H1 (cell line): ENCODE data around the gene PCDH9. TPM values are rescaled to one million over a fixed set of nuclear protein-coding genes. Genes with fewer than 3 reads are reported as not detected.

Experiments used
- CTCF ChIA-PET: fragments of 300-600 bp; sonication (Branson Sonifier 250); formaldehyde crosslinking; loops from one replicate; lab custom pipeline; 2021; ENCODE audit not compliant: partially characterized antibody; lab: Charles Lee
- POLR2A ChIA-PET: fragments of 300-600 bp; sonication (Branson Sonifier 250); formaldehyde crosslinking; loops from one replicate; lab custom pipeline; 2021; ENCODE audit warnings: inconsistent platforms; ENCODE audit not compliant: partially characterized antibody; lab: Charles Lee
- DNase-seq, 2 experiments: peaks; one replicate each; pipeline versions ENCODE4 v3.0.0 to v3.0.0-alpha.2; 2010 to 2022; ENCODE audit warnings: low spot score in 2 of 2, low read depth in 1 of 2, mixed read lengths in 1 of 2
- FAIRE-seq: peaks from 2 replicates; lab custom pipeline; 2011; peaks lifted over from hg19 to GRCh38; lab: Jason Lieb, UNC
- H2AFZ ChIP-seq: 2 replicates; pipeline ENCODE4 v1.8.1; 2012; ENCODE audit warnings: low read length, inconsistent platforms
- H2AK5ac ChIP-seq: 2 replicates; pipeline ENCODE4 v1.6.1; 2013; ENCODE audit warnings: low read depth, low read length
- H2BK120ac ChIP-seq: replicated peaks from 2 replicates; pipeline ENCODE3; 2013; ENCODE audit warnings: low read depth, low read length, inconsistent platforms
- H2BK12ac ChIP-seq: 2 replicates; pipeline ENCODE4 v1.6.1; 2013; ENCODE audit warnings: low read depth, low read length
- H2BK15ac ChIP-seq: 2 replicates; pipeline ENCODE4 v1.6.1; 2013; ENCODE audit warnings: low read length
- H2BK20ac ChIP-seq: 2 replicates; pipeline ENCODE4 v1.6.1; 2013; ENCODE audit warnings: low read length
- H2BK5ac ChIP-seq: 2 replicates; pipeline ENCODE4 v1.6.1; 2013; ENCODE audit warnings: low read depth, low read length
- H3K14ac ChIP-seq: 2 replicates; pipeline ENCODE4 v1.6.1; 2013; ENCODE audit warnings: inconsistent platforms; ENCODE audit not compliant: insufficient read length
- H3K18ac ChIP-seq: 2 replicates; pipeline ENCODE4 v1.6.1; 2013; ENCODE audit warnings: low read length; ENCODE audit errors: extremely low read depth
- H3K23ac ChIP-seq: 2 replicates; pipeline ENCODE4 v1.6.1; 2013; ENCODE audit warnings: inconsistent platforms; ENCODE audit not compliant: insufficient read length
- H3K23me2 ChIP-seq: 2 replicates; pipeline ENCODE4 v1.6.1; 2013; ENCODE audit warnings: low read depth, low read length
- H3K27ac ChIP-seq: 2 replicates; pipeline ENCODE4 v1.6.1; 2011; ENCODE audit warnings: low read depth, low read length, inconsistent platforms
- H3K27me3 ChIP-seq, 4 experiments: replicated peaks in 1 of 4; 1 replicate in 1 of 4; 2 replicates in 3 of 4; pipeline versions ENCODE4 v1.6.1 to v1.8.1; 2011 to 2013; ENCODE audit warnings: low read length in 3 of 4, mild to moderate bottlenecking in 3 of 4, inconsistent platforms in 2 of 4, mixed read lengths in 2 of 4, moderate library complexity in 1 of 4; ENCODE audit not compliant: control insufficient read depth in 3 of 4, insufficient read depth in 3 of 4; ENCODE audit errors: extremely low read depth in 1 of 4
- H3K36me3 ChIP-seq, 4 experiments: 2 replicates each; pipeline versions ENCODE4 v1.6.1 to v1.8.1; 2011 to 2013; ENCODE audit warnings: mild to moderate bottlenecking in 4 of 4, low read length in 3 of 4, moderate library complexity in 2 of 4, control low read depth in 1 of 4, inconsistent platforms in 1 of 4; ENCODE audit not compliant: insufficient read depth in 4 of 4, control insufficient read depth in 2 of 4
- H3K4ac ChIP-seq: replicated peaks from 2 replicates; pipeline ENCODE3; 2013; ENCODE audit warnings: low read length, low read depth, mixed read lengths, inconsistent platforms; ENCODE audit not compliant: insufficient read length
- H3K4me1 ChIP-seq, 4 experiments: replicated peaks in 1 of 4; 1 replicate in 1 of 4; 2 replicates in 3 of 4; pipeline versions ENCODE4 v1.6.1 to v1.8.1; 2011 to 2013; ENCODE audit warnings: low read length in 3 of 4, inconsistent platforms in 2 of 4, mixed read lengths in 1 of 4; ENCODE audit not compliant: insufficient read depth in 4 of 4, control insufficient read depth in 3 of 4
- H3K4me2 ChIP-seq, 2 experiments: 2 replicates each; pipeline versions ENCODE4 v1.6.1 to v1.8.1; 2011 to 2013; ENCODE audit warnings: low read depth in 2 of 2, low read length in 2 of 2, control low read depth in 1 of 2, inconsistent platforms in 1 of 2, mild to moderate bottlenecking in 1 of 2; ENCODE audit not compliant: insufficient read depth in 1 of 2
- H3K4me3 ChIP-seq, 4 experiments: fragments of 200-600, 300-600 bp in 1 of 4; sonication (generic), shearing (Covaris generic), sonication (Bioruptor Twin) in 1 of 4; 2 replicates each; pipeline versions ENCODE4 v1.5.1 to v1.8.1; 2011 to 2016; ENCODE audit warnings: low read length in 4 of 4, low read depth in 3 of 4, control low read depth in 2 of 4, inconsistent platforms in 2 of 4, mild to moderate bottlenecking in 2 of 4, mixed read lengths in 1 of 4, moderate library complexity in 1 of 4; ENCODE audit not compliant: insufficient read depth in 2 of 4; ENCODE audit errors: extremely low read depth in 1 of 4
- H3K56ac ChIP-seq: replicated peaks from 2 replicates; pipeline ENCODE3; 2013; ENCODE audit warnings: low read depth, mild to moderate bottlenecking, mixed read lengths, low read length, inconsistent platforms; ENCODE audit not compliant: insufficient read length
- H3K79me1 ChIP-seq: 2 replicates; pipeline ENCODE4 v1.6.1; 2013; ENCODE audit warnings: low read depth, low read length, control low read depth
- H3K79me2 ChIP-seq, 2 experiments: 2 replicates each; pipeline versions ENCODE4 v1.6.1 to v1.8.1; 2012 to 2013; ENCODE audit warnings: low read length in 2 of 2, mild to moderate bottlenecking in 2 of 2, inconsistent platforms in 1 of 2; ENCODE audit not compliant: insufficient read depth in 2 of 2, control insufficient read depth in 1 of 2
- H3K9ac ChIP-seq, 4 experiments: replicated peaks in 1 of 4; 1 replicate in 1 of 4; 2 replicates in 3 of 4; pipeline versions ENCODE4 v1.6.1 to v1.8.1; 2011 to 2013; ENCODE audit warnings: low read depth in 3 of 4, low read length in 3 of 4, control low read depth in 2 of 4, mild to moderate bottlenecking in 2 of 4, moderate library complexity in 2 of 4, inconsistent platforms in 1 of 4; ENCODE audit errors: extremely low read depth in 1 of 4
- H3K9me3 ChIP-seq, 2 experiments: 2 replicates each; pipeline versions ENCODE4 v1.6.1 to v1.8.1; 2012 to 2013; ENCODE audit warnings: mild to moderate bottlenecking in 2 of 2, moderate library complexity in 2 of 2, control low read depth in 1 of 2, inconsistent platforms in 1 of 2, low read depth in 1 of 2, low read length in 1 of 2, mixed read lengths in 1 of 2; ENCODE audit not compliant: insufficient read depth in 2 of 2
- H4K20me1 ChIP-seq, 2 experiments: replicated peaks in 1 of 2; 2 replicates each; pipeline versions ENCODE3 to v1.8.1; 2011 to 2013; ENCODE audit warnings: inconsistent platforms in 2 of 2, low read length in 2 of 2, mild to moderate bottlenecking in 1 of 2; ENCODE audit not compliant: insufficient read depth in 2 of 2, control insufficient read depth in 1 of 2
- H4K5ac ChIP-seq: 2 replicates; pipeline ENCODE4 v1.6.1; 2013; ENCODE audit warnings: low read length, low read depth, mixed read lengths, inconsistent platforms; ENCODE audit not compliant: insufficient read length
- H4K8ac ChIP-seq: 2 replicates; pipeline ENCODE4 v1.8.0; 2013; ENCODE audit warnings: mild to moderate bottlenecking, moderate library complexity, low read length, inconsistent platforms; ENCODE audit not compliant: insufficient read depth; ENCODE audit errors: extremely low read depth
- H4K91ac ChIP-seq: replicated peaks from 2 replicates; pipeline ENCODE3; 2013; ENCODE audit warnings: low read length, mixed read lengths, inconsistent platforms; ENCODE audit not compliant: insufficient read length
- HDAC2 ChIP-seq, 2 experiments: fragments of 300-600 bp in 1 of 2; sonication (generic) in 1 of 2; IDR thresholded peaks; 2 replicates each; pipeline ENCODE4 v1.6.1; 2011 to 2012; ENCODE audit warnings: low read depth in 2 of 2, low read length in 2 of 2, mild to moderate bottlenecking in 2 of 2, moderate library complexity in 2 of 2, borderline replicate concordance in 1 of 2, inconsistent platforms in 1 of 2
- RAD21 ChIP-seq, 2 experiments: IDR thresholded peaks in 1 of 2; conservative IDR thresholded peaks in 1 of 2; 2 replicates each; pipeline ENCODE4 v1.6.1; 2011; ENCODE audit warnings: low read depth in 2 of 2, low read length in 2 of 2, improper control_type of control experiment in 1 of 2, inconsistent platforms in 1 of 2, mild to moderate bottlenecking in 1 of 2, moderate library complexity in 1 of 2
- polyA plus RNA-seq, 7 experiments: library from polyadenylated mRNA; depleted of rRNA in 3 of 7; stranded (reverse) in 5 of 7; unstranded in 2 of 7; fragments of >200 nt in 5 of 7; fragments of 200-250 nt in 2 of 7; gene quantifications; 1 replicate in 5 of 7; 2 replicates in 1 of 7; 4 replicates in 1 of 7; pipeline versions ENCODE4 v1.2.1 to v1.2.3, GENCODE V29; 2011 to 2013; ENCODE audit warnings: missing spikeins in 2 of 7, mixed read lengths in 2 of 7
- total RNA-seq: library from RNA; stranded (reverse); fragmentation: NEBNext Ultra II Directional; extraction: Animal tissue kit (Norgen Biotek cat#: 25700); gene quantifications from 2 replicates; pipeline ENCODE4 v1.2.1, GENCODE V29; 2021

The PCDH9 gene
- total and polyA plus RNA-seq, 2 of the 8 experiments (the other 6 are each of a cell fraction or from before 2014, with no cell fraction given), result 0.12 to 0.60 TPM

GRCh38 chr13:66559093-66559492 is 671.0 kb downstream of the PCDH9 start:
- CTCF ChIA-PET, result interaction anchor here (0.6 to 1.2 kb wide), 4 partner anchors 12 to 902 kb away, joined by 3 to 4 read pairs (median 3); no protein-coding TSS in a partner anchor
- H3K4ac ChIP-seq, result no peak overlapping the region
- H4K5ac ChIP-seq, result no peak overlapping the region
- no peak overlapping the region for H3K18ac ChIP-seq
- H3K4me3 ChIP-seq, result no peak overlapping the region
- H3K4me2 ChIP-seq, result no peak overlapping the region
- no peaks in the 10 kb centered on the region for H3K79me2 ChIP-seq
- no peak overlapping the region for H4K8ac ChIP-seq
- no peak overlapping the region for H3K23ac ChIP-seq
- no peak overlapping the region for H2AFZ ChIP-seq
- no peak overlapping the region for H2BK12ac ChIP-seq
- H2BK5ac ChIP-seq, result no peak overlapping the region
- H4K20me1 ChIP-seq, result no peaks in the 10 kb centered on the region
- H2BK120ac ChIP-seq, result no peak overlapping the region
- DNase-seq (no peak), FAIRE-seq (no peak)
- POLR2A ChIA-PET, result no interaction called here
- H3K9ac ChIP-seq, result no peak overlapping the region
- TF ChIP-seq RAD21 (IDR thresholded peaks at IDR 0.05 in 1 of 2, conservative IDR thresholded peaks at IDR 0.05 in 1 of 2; ENCODE audit: low read depth in 2 of 2, low read length in 2 of 2) (no peak), HDAC2 (IDR thresholded peaks at IDR 0.05; ENCODE audit: borderline replicate concordance in 1 of 2, low read depth in 2 of 2, low read length in 2 of 2) (no peak)
- no peak overlapping the region for H3K14ac ChIP-seq
- H3K27me3 ChIP-seq, result no peaks in the 10 kb centered on the region
- H3K36me3 ChIP-seq, result no peaks in the 10 kb centered on the region
- H3K79me1 ChIP-seq, result no peaks in the 10 kb centered on the region
- no peaks in the 10 kb centered on the region; a peak in 2 of 7 replicates for H3K4me1 ChIP-seq
- no peak overlapping the region for H3K56ac ChIP-seq
- no peak overlapping the region for H3K27ac ChIP-seq
- H2BK20ac ChIP-seq, result no peak overlapping the region
- H4K91ac ChIP-seq, result no peak overlapping the region
- H3K9me3 ChIP-seq, result peaks cover 0 to 6% of the 10 kb centered on the region in 2 experiments; a peak in 1 of 4 replicates
- no peaks in the 10 kb centered on the region for H3K23me2 ChIP-seq
- no peak overlapping the region for H2AK5ac ChIP-seq
- H2BK15ac ChIP-seq, result no peak overlapping the region
